GM21529 (cell line): ENCODE results near the gene BARX1.

Source experiments
- ATAC-seq: cut with Tn5 transposase; IDR thresholded peaks from one replicate; pipeline ENCODE4 v1.9.1; 2021; ENCODE audit not compliant: unreplicated experiment

BARX1 gene

GRCh38 chr9:93929231-93929630 lies 25.9 kb downstream of the BARX1 start:
- ATAC-seq = no peak

GRCh38 chr9:93922535-93922934 lies 32.6 kb downstream of the BARX1 start:
- ATAC-seq = no peak

- no peak for ATAC-seq
Measured at GRCh38 chr9:93920131-93920800, 34.9 kb downstream of the BARX1 start.

GRCh38 chr9:93918061-93918460 lies 37.1 kb downstream of the BARX1 start:
- no peak for ATAC-seq

GRCh38 chr9:93917121-93917853 lies 37.9 kb downstream of the BARX1 start:
- ATAC-seq = no peak

- no peak for ATAC-seq
Measured at GRCh38 chr9:93916358-93916757, 38.8 kb downstream of the BARX1 start.

- no peak for ATAC-seq
Measured at GRCh38 chr9:93911801-93912554, 43.2 kb downstream of the BARX1 start.

- ATAC-seq = no peak
Measured at GRCh38 chr9:93911136-93911745, 43.9 kb downstream of the BARX1 start.

GRCh38 chr9:93910598-93910997 lies 44.6 kb downstream of the BARX1 start:
- no peak for ATAC-seq

GRCh38 chr9:93910196-93910595 lies 45.0 kb downstream of the BARX1 start:
- ATAC-seq = no peak

- ATAC-seq = no peak
Measured at GRCh38 chr9:93909242-93909616, 45.9 kb downstream of the BARX1 start.

GRCh38 chr9:93908591-93909241 lies 46.4 kb downstream of the BARX1 start:
- ATAC-seq = no peak

- no peak for ATAC-seq
Measured at GRCh38 chr9:93907551-93908199, 47.5 kb downstream of the BARX1 start.

GRCh38 chr9:93906195-93906880 lies 48.8 kb downstream of the BARX1 start:
- no peak for ATAC-seq

- no peak for ATAC-seq
Measured at GRCh38 chr9:93905473-93906133, 49.6 kb downstream of the BARX1 start.

GRCh38 chr9:93904649-93905472 lies 50.3 kb downstream of the BARX1 start:
- ATAC-seq = no peak

GRCh38 chr9:93903886-93904648 lies 51.1 kb downstream of the BARX1 start:
- no peak for ATAC-seq
